ENCODE data around the gene SUCO. TPM values are rescaled to one million over a fixed set of nuclear protein-coding genes. Genes with fewer than 3 reads are reported as not detected.

The SUCO gene
- total and polyA plus RNA-seq, 2 donors (not counting 1 experiment from before 2014, with no cell fraction given), result 5.5 to 59.7 TPM

DNA sequence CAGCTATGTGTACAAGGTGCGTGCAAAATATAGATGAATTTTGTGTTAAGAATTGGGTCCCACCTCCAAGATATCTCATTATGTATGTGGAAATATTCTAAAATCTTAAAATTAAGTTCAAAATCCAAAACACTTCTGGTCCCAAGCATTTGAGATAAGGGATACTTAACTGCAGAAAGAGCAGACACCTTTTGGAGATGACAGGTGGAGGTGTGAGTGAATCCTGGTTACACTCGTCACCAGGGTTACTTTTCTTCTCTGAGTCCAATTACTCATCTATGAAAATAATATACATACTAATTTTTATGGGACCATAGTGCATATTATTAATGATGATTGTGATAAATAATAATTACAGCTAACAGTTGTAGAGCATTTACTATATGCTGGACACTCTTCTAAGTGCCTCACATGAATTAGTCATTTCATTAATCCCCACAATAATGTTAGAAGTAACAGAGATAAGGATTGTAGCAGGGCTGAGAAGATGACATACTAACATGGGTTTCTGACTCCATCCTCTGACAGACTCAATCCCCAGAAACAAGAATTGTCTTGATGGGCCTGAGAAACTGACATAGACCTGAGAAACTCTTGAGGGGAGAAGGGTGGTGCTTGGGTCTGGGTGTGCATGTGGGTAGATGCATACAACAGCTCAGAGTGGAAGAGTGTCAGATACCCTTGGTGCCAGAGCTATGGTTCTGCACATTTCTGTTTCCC is 117.7 kb downstream of the SUCO start:
- DNase-seq, result no peak
- CTCF ChIA-PET, result no interaction called here
- peaks cover 0 to 1% (median 0%) of the 10 kb centered on the region in 3 donors for H3K9me3 ChIP-seq (ENCODE audit: control extremely low read depth in 1 of 3, control insufficient read depth in 2 of 3, insufficient read depth in 1 of 3, low read length in 2 of 3)
- no peaks in the 10 kb centered on the region for H3K27me3 ChIP-seq (replicated peaks in 1 of 4; ENCODE audit: control extremely low read depth in 1 of 4, control insufficient read depth in 3 of 4, insufficient read depth in 4 of 4, low read length in 3 of 4)
- Mint-ChIP-seq H3K4me1 (peaks cover 4% of the 10 kb centered on the region), H3K27me3 (peaks cover 14% of the 10 kb centered on the region), H3K4me3 (no peak overlapping the region), H3K9me3 (ENCODE audit: insufficient read depth) (no peaks in the 10 kb centered on the region), H3K27ac (no peak overlapping the region)
- intact Hi-C loops (cut with micrococcal nuclease), result no loop called here
- no CpG with 5 or more reads among the region's 2 CpGs for WGBS (ENCODE audit: insufficient coverage)
- H3K4me1 ChIP-seq (ENCODE audit: control insufficient read depth in 2 of 2, insufficient read depth in 2 of 2, low read length in 2 of 2), result no peaks in the 10 kb centered on the region
- no peak overlapping the region for H3K4me3 ChIP-seq (ENCODE audit: control extremely low read depth in 1 of 5, extremely low read depth in 1 of 5, insufficient read depth in 1 of 5, low read depth in 2 of 5, low read length in 4 of 5)
- POLR2A ChIA-PET, result no interaction called here
- no peaks in the 10 kb centered on the region for H4K20me1 ChIP-seq (ENCODE audit: control insufficient read depth, insufficient read depth, low read length, poor library complexity, severe bottlenecking)
- TF ChIP-seq EZH2 (IDR thresholded peaks at IDR 0.05; ENCODE audit: borderline replicate concordance, insufficient read depth, low read depth, low read length, poor library complexity, severe bottlenecking) (no peak), CTCF (IDR thresholded peaks at IDR 0.05) (no peak)
- no peak overlapping the region for H3K27ac ChIP-seq (ENCODE audit: low read length in 2 of 2)
- H3K4me2 ChIP-seq (replicated peaks; ENCODE audit: low read depth, low read length, poor library complexity, severe bottlenecking), result no peak overlapping the region
- H2AFZ ChIP-seq (ENCODE audit: insufficient read depth, low read depth, low read length, poor library complexity, severe bottlenecking), result no peak overlapping the region
- no peak overlapping the region for H3K9ac ChIP-seq (ENCODE audit: low read length)
- H3K79me2 ChIP-seq (ENCODE audit: control insufficient read depth, insufficient read depth, low read length), result no peaks in the 10 kb centered on the region
- H3K36me3 ChIP-seq (replicated peaks in 1 of 2; ENCODE audit: control extremely low read depth in 1 of 2, control insufficient read depth in 1 of 2, extremely low read depth in 1 of 2, insufficient read depth in 2 of 2, low read length in 1 of 2), result no peaks in the 10 kb centered on the region
- ATAC-seq (ENCODE audit: low read depth), result no peak

DNA sequence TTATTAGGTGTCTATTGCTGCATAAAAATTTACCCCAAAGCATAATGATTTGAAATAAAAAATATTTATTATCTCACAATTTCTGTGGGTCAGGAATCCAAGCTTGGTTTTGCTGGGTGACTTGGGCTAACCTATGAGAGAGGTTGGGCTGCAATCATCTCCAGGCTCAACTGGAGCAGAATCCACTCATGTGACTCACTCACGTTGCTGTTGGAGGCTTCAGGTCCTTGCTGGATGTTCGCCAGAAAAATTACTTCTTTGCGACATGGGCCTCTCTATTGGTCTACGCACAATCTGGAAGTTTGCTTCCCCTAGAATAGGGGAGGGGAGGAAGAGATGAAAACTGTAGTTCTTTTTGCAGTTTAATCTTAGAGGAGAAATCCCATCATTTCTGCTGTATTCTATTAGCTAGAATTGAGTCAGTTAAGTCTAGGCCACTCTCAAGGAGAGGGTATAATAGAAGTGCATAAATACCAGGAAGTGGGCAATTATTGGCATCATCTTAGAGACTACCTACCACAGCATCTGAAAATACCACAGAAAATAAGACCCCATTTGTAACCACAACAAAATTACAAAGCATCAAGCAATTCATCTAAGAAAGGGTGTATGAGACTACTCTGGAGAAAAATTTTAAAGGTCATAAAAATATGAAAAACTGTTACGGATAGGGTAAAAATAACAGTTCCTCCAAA is 120.2 kb downstream of the SUCO start:
- ChIA-PET CTCF (no interaction called here), POLR2A (no interaction called here)
- H3K27ac Mint-ChIP-seq, result no peak overlapping the region
- Histone ChIP-seq H3K27ac (ENCODE audit: low read length in 2 of 2) (no peak overlapping the region), H3K4me1 (ENCODE audit: control insufficient read depth in 2 of 2, insufficient read depth in 2 of 2, low read length in 2 of 2) (no peaks in the 10 kb centered on the region), H4K20me1 (ENCODE audit: control insufficient read depth, insufficient read depth, low read length, poor library complexity, severe bottlenecking) (no peaks in the 10 kb centered on the region), H3K27me3 (replicated peaks in 1 of 4; ENCODE audit: control extremely low read depth in 1 of 4, control insufficient read depth in 3 of 4, insufficient read depth in 4 of 4, low read length in 3 of 4) (no peaks in the 10 kb centered on the region), H2AFZ (ENCODE audit: insufficient read depth, low read depth, low read length, poor library complexity, severe bottlenecking) (no peak overlapping the region), H3K36me3 (replicated peaks in 1 of 2; ENCODE audit: control extremely low read depth in 1 of 2, control insufficient read depth in 1 of 2, extremely low read depth in 1 of 2, insufficient read depth in 2 of 2, low read length in 1 of 2) (no peaks in the 10 kb centered on the region), H3K9me3 (ENCODE audit: control extremely low read depth in 1 of 3, control insufficient read depth in 2 of 3, insufficient read depth in 1 of 3, low read length in 2 of 3) (peaks cover 0 to 1% (median 0%) of the 10 kb centered on the region in 3 donors), H3K79me2 (ENCODE audit: control insufficient read depth, insufficient read depth, low read length) (no peaks in the 10 kb centered on the region), H3K9ac (ENCODE audit: low read length) (no peak overlapping the region), H3K4me3 (ENCODE audit: control extremely low read depth in 1 of 5, extremely low read depth in 1 of 5, insufficient read depth in 1 of 5, low read depth in 2 of 5, low read length in 4 of 5) (no peak overlapping the region), H3K4me2 (replicated peaks; ENCODE audit: low read depth, low read length, poor library complexity, severe bottlenecking) (no peak overlapping the region)
- no peaks in the 10 kb centered on the region for H3K9me3 Mint-ChIP-seq (ENCODE audit: insufficient read depth)
- H3K4me1 Mint-ChIP-seq, result no peaks in the 10 kb centered on the region
- peaks cover 10% of the 10 kb centered on the region for H3K27me3 Mint-ChIP-seq
- DNase-seq (no peak), ATAC-seq (ENCODE audit: low read depth) (no peak)
- intact Hi-C loops (cut with micrococcal nuclease), result no loop called here
- H3K4me3 Mint-ChIP-seq, result no peak overlapping the region
- WGBS (ENCODE audit: insufficient coverage), result no CpG with 5 or more reads among the region's 5 CpGs
- TF ChIP-seq CTCF (IDR thresholded peaks at IDR 0.05) (no peak), EZH2 (IDR thresholded peaks at IDR 0.05; ENCODE audit: borderline replicate concordance, insufficient read depth, low read depth, low read length, poor library complexity, severe bottlenecking) (no peak)
